SW480 (cell line): ENCODE results near the gene TMA16.

Source experiments
- DNase-seq: peaks from one replicate; pipeline ENCODE4 v3.0.0-alpha.2; 2016; ENCODE audit warnings: low spot score

The TMA16 gene

DNA sequence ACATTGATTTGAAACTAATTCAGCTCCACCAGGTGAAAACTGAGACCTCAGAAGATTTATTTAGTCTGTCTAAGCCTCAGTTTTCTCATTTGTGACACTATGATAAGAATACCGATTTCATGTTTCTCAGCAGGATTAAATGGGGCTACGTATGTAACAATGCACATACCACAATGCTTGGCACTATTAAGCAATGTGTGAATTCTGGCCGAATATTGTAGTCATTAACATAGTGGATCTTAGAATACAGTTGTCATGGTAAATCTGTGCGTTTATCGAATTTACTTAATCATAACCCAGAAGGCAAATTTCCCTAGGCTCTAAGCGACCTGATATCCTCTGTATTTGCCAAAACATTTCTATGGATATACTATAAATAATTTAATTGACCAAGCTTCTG, 69.1 kb downstream of the TMA16 start:
- no peak for DNase-seq

DNA sequence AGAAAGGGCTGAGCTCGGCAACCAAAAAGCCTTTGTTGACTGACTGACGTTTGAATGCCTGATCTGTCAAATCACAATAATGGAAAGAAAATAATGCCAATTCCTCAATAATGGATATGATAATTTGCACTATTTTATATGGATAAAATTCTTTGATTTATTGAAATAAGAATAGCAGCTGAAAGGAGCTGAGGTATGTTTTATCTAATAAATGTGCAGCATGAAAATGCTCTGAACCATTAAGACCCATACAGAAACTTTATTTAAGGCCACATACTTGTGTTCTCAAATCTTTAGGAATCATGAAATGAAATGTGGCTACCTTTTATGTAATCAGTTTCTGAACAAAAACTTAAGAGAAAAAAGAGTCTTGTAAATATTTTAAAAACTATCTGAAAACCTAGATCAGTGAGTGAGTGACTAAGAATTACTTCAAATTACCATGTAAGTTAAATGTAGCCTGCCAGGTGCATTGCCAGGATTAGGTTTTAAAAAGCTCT, 69.8 kb downstream of the TMA16 start:
- no peak for DNase-seq

DNA sequence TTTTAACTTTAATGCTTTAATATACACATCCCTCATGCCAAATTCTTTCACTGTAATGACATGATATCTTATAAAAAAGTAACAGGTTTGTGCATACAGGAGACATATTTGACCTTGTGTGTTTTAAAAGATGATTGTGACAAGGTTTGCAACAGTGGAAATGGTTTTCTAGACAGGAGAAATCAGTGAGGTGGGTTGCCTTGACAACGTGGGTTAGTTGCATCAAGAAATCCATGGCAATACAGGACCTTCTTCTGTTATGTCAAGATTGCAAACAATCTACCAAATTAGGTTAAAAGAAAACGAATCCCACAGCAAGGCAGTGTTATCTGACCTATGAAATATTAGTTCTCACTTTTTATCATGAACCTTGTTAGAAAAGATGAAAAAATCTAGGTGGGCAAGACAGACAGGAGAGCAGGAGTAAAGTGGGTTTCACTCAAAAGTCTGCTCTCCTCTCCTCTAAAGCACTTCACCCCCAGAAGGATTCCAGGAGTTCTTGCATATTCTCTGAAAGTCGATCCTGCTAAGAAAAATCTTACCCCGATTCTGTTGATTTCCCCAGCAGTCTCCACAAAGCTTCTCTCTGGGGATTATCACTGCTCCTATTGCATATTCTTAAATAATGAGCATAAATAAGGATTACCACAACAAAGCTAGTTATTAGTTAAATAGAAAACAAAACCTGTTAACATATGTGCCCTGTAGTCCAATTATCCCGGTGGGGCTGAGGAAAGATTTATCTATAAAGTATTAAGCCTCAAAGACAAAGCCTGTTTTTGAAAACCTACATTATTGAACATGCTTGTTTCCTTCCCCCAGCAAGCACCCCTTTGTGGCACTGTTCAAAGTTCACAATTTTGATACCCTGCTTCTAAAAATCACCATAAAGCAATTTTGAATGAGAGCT, 71.0 kb downstream of the TMA16 start:
- no peak for DNase-seq

DNA sequence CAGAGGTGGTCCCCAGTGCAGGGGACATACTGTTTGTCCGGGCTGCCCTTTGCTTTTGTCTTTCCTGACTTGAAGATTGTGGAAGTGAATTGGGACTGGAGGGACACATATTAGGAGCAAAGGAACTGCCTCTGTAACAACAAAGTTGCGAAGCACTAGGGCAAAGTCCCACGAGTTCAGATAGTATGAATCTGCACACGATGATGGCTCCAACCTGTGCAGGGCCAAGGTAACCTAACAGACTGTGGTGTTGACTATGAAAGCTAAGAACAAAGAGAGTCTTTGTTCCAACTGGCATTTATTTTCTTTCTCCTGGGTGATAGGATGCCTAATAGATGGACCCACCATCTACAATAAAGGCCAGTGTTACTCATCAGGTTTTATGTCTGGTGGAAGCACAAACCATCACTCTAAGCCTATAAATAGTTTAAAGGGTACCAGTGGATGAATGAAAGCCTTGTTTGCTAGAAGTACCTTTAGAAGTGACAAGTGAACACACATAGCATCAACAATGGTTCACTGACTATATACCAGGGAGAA, 71.8 kb downstream of the TMA16 start:
- DNase-seq = peak; percentile 50

DNA sequence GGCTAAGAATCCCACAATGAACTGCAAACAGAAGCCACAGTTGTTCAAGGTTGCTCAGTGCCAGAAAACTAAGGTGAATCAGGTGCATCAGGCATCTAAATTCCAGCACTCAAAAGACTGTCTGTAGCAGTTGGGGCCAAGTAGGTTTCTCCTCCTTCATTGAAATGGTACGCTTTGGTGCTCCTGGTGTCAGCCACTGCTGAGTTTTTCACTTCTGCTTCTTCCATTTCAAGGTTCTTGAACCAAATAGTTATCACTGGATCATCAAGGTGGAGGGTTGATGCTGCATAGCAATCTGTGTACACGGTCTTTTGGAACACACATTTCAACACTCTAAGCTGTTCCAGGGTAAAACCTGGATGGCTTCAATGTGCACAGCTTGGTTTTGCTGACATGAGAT, 74.4 kb downstream of the TMA16 start:
- DNase-seq = no peak
